H1 (cell line): ENCODE data around the gene GCNA. TPM values are rescaled to one million over a fixed set of nuclear protein-coding genes. Genes with fewer than 3 reads are reported as not detected.
"Not testable (repeated sequence)": the region's sequence is repeated elsewhere in the genome, so short reads cannot be mapped to it uniquely, and the experiment has no call there.

Experiments used
- CTCF ChIA-PET: fragments of 300-600 bp; sonication (Branson Sonifier 250); formaldehyde crosslinking; loops from one replicate; lab custom pipeline; 2021; ENCODE audit not compliant: partially characterized antibody; lab: Charles Lee
- POLR2A ChIA-PET: fragments of 300-600 bp; sonication (Branson Sonifier 250); formaldehyde crosslinking; loops from one replicate; lab custom pipeline; 2021; ENCODE audit warnings: inconsistent platforms; ENCODE audit not compliant: partially characterized antibody; lab: Charles Lee
- DNase-seq, 2 experiments: peaks; one replicate each; pipeline versions ENCODE4 v3.0.0 to v3.0.0-alpha.2; 2010 to 2022; ENCODE audit warnings: low spot score in 2 of 2, low read depth in 1 of 2, mixed read lengths in 1 of 2
- FAIRE-seq: peaks from 2 replicates; lab custom pipeline; 2011; peaks lifted over from hg19 to GRCh38; lab: Jason Lieb, UNC
- H2AFZ ChIP-seq: 2 replicates; pipeline ENCODE4 v1.8.1; 2012; ENCODE audit warnings: low read length, inconsistent platforms
- H2AK5ac ChIP-seq: 2 replicates; pipeline ENCODE4 v1.6.1; 2013; ENCODE audit warnings: low read depth, low read length
- H2BK120ac ChIP-seq: replicated peaks from 2 replicates; pipeline ENCODE3; 2013; ENCODE audit warnings: low read depth, low read length, inconsistent platforms
- H2BK12ac ChIP-seq: 2 replicates; pipeline ENCODE4 v1.6.1; 2013; ENCODE audit warnings: low read depth, low read length
- H2BK15ac ChIP-seq: 2 replicates; pipeline ENCODE4 v1.6.1; 2013; ENCODE audit warnings: low read length
- H2BK20ac ChIP-seq: 2 replicates; pipeline ENCODE4 v1.6.1; 2013; ENCODE audit warnings: low read length
- H2BK5ac ChIP-seq: 2 replicates; pipeline ENCODE4 v1.6.1; 2013; ENCODE audit warnings: low read depth, low read length
- H3K14ac ChIP-seq: 2 replicates; pipeline ENCODE4 v1.6.1; 2013; ENCODE audit warnings: inconsistent platforms; ENCODE audit not compliant: insufficient read length
- H3K18ac ChIP-seq: 2 replicates; pipeline ENCODE4 v1.6.1; 2013; ENCODE audit warnings: low read length; ENCODE audit errors: extremely low read depth
- H3K23ac ChIP-seq: 2 replicates; pipeline ENCODE4 v1.6.1; 2013; ENCODE audit warnings: inconsistent platforms; ENCODE audit not compliant: insufficient read length
- H3K23me2 ChIP-seq: 2 replicates; pipeline ENCODE4 v1.6.1; 2013; ENCODE audit warnings: low read depth, low read length
- H3K27ac ChIP-seq: 2 replicates; pipeline ENCODE4 v1.6.1; 2011; ENCODE audit warnings: low read depth, low read length, inconsistent platforms
- H3K27me3 ChIP-seq, 4 experiments: replicated peaks in 1 of 4; 1 replicate in 1 of 4; 2 replicates in 3 of 4; pipeline versions ENCODE4 v1.6.1 to v1.8.1; 2011 to 2013; ENCODE audit warnings: low read length in 3 of 4, mild to moderate bottlenecking in 3 of 4, inconsistent platforms in 2 of 4, mixed read lengths in 2 of 4, moderate library complexity in 1 of 4; ENCODE audit not compliant: control insufficient read depth in 3 of 4, insufficient read depth in 3 of 4; ENCODE audit errors: extremely low read depth in 1 of 4
- H3K36me3 ChIP-seq, 4 experiments: 2 replicates each; pipeline versions ENCODE4 v1.6.1 to v1.8.1; 2011 to 2013; ENCODE audit warnings: mild to moderate bottlenecking in 4 of 4, low read length in 3 of 4, moderate library complexity in 2 of 4, control low read depth in 1 of 4, inconsistent platforms in 1 of 4; ENCODE audit not compliant: insufficient read depth in 4 of 4, control insufficient read depth in 2 of 4
- H3K4ac ChIP-seq: replicated peaks from 2 replicates; pipeline ENCODE3; 2013; ENCODE audit warnings: low read length, low read depth, mixed read lengths, inconsistent platforms; ENCODE audit not compliant: insufficient read length
- H3K4me1 ChIP-seq, 4 experiments: replicated peaks in 1 of 4; 1 replicate in 1 of 4; 2 replicates in 3 of 4; pipeline versions ENCODE4 v1.6.1 to v1.8.1; 2011 to 2013; ENCODE audit warnings: low read length in 3 of 4, inconsistent platforms in 2 of 4, mixed read lengths in 1 of 4; ENCODE audit not compliant: insufficient read depth in 4 of 4, control insufficient read depth in 3 of 4
- H3K4me2 ChIP-seq, 2 experiments: 2 replicates each; pipeline versions ENCODE4 v1.6.1 to v1.8.1; 2011 to 2013; ENCODE audit warnings: low read depth in 2 of 2, low read length in 2 of 2, control low read depth in 1 of 2, inconsistent platforms in 1 of 2, mild to moderate bottlenecking in 1 of 2; ENCODE audit not compliant: insufficient read depth in 1 of 2
- H3K4me3 ChIP-seq, 4 experiments: fragments of 200-600, 300-600 bp in 1 of 4; sonication (generic), shearing (Covaris generic), sonication (Bioruptor Twin) in 1 of 4; 2 replicates each; pipeline versions ENCODE4 v1.5.1 to v1.8.1; 2011 to 2016; ENCODE audit warnings: low read length in 4 of 4, low read depth in 3 of 4, control low read depth in 2 of 4, inconsistent platforms in 2 of 4, mild to moderate bottlenecking in 2 of 4, mixed read lengths in 1 of 4, moderate library complexity in 1 of 4; ENCODE audit not compliant: insufficient read depth in 2 of 4; ENCODE audit errors: extremely low read depth in 1 of 4
- H3K56ac ChIP-seq: replicated peaks from 2 replicates; pipeline ENCODE3; 2013; ENCODE audit warnings: low read depth, mild to moderate bottlenecking, mixed read lengths, low read length, inconsistent platforms; ENCODE audit not compliant: insufficient read length
- H3K79me1 ChIP-seq: 2 replicates; pipeline ENCODE4 v1.6.1; 2013; ENCODE audit warnings: low read depth, low read length, control low read depth
- H3K79me2 ChIP-seq, 2 experiments: 2 replicates each; pipeline versions ENCODE4 v1.6.1 to v1.8.1; 2012 to 2013; ENCODE audit warnings: low read length in 2 of 2, mild to moderate bottlenecking in 2 of 2, inconsistent platforms in 1 of 2; ENCODE audit not compliant: insufficient read depth in 2 of 2, control insufficient read depth in 1 of 2
- H3K9ac ChIP-seq, 4 experiments: replicated peaks in 1 of 4; 1 replicate in 1 of 4; 2 replicates in 3 of 4; pipeline versions ENCODE4 v1.6.1 to v1.8.1; 2011 to 2013; ENCODE audit warnings: low read depth in 3 of 4, low read length in 3 of 4, control low read depth in 2 of 4, mild to moderate bottlenecking in 2 of 4, moderate library complexity in 2 of 4, inconsistent platforms in 1 of 4; ENCODE audit errors: extremely low read depth in 1 of 4
- H3K9me3 ChIP-seq, 2 experiments: 2 replicates each; pipeline versions ENCODE4 v1.6.1 to v1.8.1; 2012 to 2013; ENCODE audit warnings: mild to moderate bottlenecking in 2 of 2, moderate library complexity in 2 of 2, control low read depth in 1 of 2, inconsistent platforms in 1 of 2, low read depth in 1 of 2, low read length in 1 of 2, mixed read lengths in 1 of 2; ENCODE audit not compliant: insufficient read depth in 2 of 2
- H4K20me1 ChIP-seq, 2 experiments: replicated peaks in 1 of 2; 2 replicates each; pipeline versions ENCODE3 to v1.8.1; 2011 to 2013; ENCODE audit warnings: inconsistent platforms in 2 of 2, low read length in 2 of 2, mild to moderate bottlenecking in 1 of 2; ENCODE audit not compliant: insufficient read depth in 2 of 2, control insufficient read depth in 1 of 2
- H4K5ac ChIP-seq: 2 replicates; pipeline ENCODE4 v1.6.1; 2013; ENCODE audit warnings: low read length, low read depth, mixed read lengths, inconsistent platforms; ENCODE audit not compliant: insufficient read length
- H4K8ac ChIP-seq: 2 replicates; pipeline ENCODE4 v1.8.0; 2013; ENCODE audit warnings: mild to moderate bottlenecking, moderate library complexity, low read length, inconsistent platforms; ENCODE audit not compliant: insufficient read depth; ENCODE audit errors: extremely low read depth
- H4K91ac ChIP-seq: replicated peaks from 2 replicates; pipeline ENCODE3; 2013; ENCODE audit warnings: low read length, mixed read lengths, inconsistent platforms; ENCODE audit not compliant: insufficient read length
- WGBS, 2 experiments: shearing (Covaris generic) in 1 of 2; methylation state at CpG; one replicate each; pipeline versions ENCODE4 v1.1.6 to v1.1.7; 2013 to 2015; ENCODE audit warnings: low lambda C conversion rate in 2 of 2, mixed read lengths in 2 of 2, inconsistent platforms in 1 of 2, low coverage in 1 of 2, missing lambda C conversion rate in 1 of 2; ENCODE audit not compliant: insufficient replicate concordance in 2 of 2, insufficient coverage in 1 of 2, insufficient read length in 1 of 2; ENCODE audit errors: extremely low coverage in 1 of 2, missing lambda C conversion rate in 1 of 2; 5-methylcytosine and 5-hydroxymethylcytosine counted together
- polyA plus RNA-seq, 7 experiments: library from polyadenylated mRNA; depleted of rRNA in 3 of 7; stranded (reverse) in 5 of 7; unstranded in 2 of 7; fragments of >200 nt in 5 of 7; fragments of 200-250 nt in 2 of 7; gene quantifications; 1 replicate in 5 of 7; 2 replicates in 1 of 7; 4 replicates in 1 of 7; pipeline versions ENCODE4 v1.2.1 to v1.2.3, GENCODE V29; 2011 to 2013; ENCODE audit warnings: missing spikeins in 2 of 7, mixed read lengths in 2 of 7
- total RNA-seq: library from RNA; stranded (reverse); fragmentation: NEBNext Ultra II Directional; extraction: Animal tissue kit (Norgen Biotek cat#: 25700); gene quantifications from 2 replicates; pipeline ENCODE4 v1.2.1, GENCODE V29; 2021

Gene GCNA
- total and polyA plus RNA-seq, 2 of the 8 experiments (the other 6 are each of a cell fraction or from before 2014, with no cell fraction given), result 0.41 to 0.95 TPM

GRCh38 chrX:71611736-71612135, 33.5 kb downstream of the GCNA start:
- H4K5ac ChIP-seq, H3K4me3 ChIP-seq, H3K79me2 ChIP-seq, H3K36me3 ChIP-seq, H2BK12ac ChIP-seq, FAIRE-seq, H3K23ac ChIP-seq, H3K23me2 ChIP-seq, H3K9me3 ChIP-seq, H2AFZ ChIP-seq, H3K14ac ChIP-seq, H3K4ac ChIP-seq, H3K4me1 ChIP-seq, H3K79me1 ChIP-seq, H2BK20ac ChIP-seq, H3K27me3 ChIP-seq, H4K91ac ChIP-seq, CTCF ChIA-PET, H3K9ac ChIP-seq, H2AK5ac ChIP-seq, H2BK120ac ChIP-seq, H4K20me1 ChIP-seq, H3K27ac ChIP-seq, DNase-seq, H3K56ac ChIP-seq, H3K18ac ChIP-seq, POLR2A ChIA-PET, H2BK15ac ChIP-seq, H4K8ac ChIP-seq, H3K4me2 ChIP-seq, H2BK5ac ChIP-seq: not testable (repeated sequence)
- 92% methylated on average over 7 of the region's 9 CpGs; no CpG with 5 or more reads in 1 of the 2 experiments for WGBS, 2 experiments
